Occipital lobe (tissue), 2 donors: ENCODE measurements around the gene KCNQ4. TPM values are rescaled to one million over a fixed set of nuclear protein-coding genes. Genes with fewer than 3 reads are reported as not detected.

ENCODE experiments used
- DNase-seq: peaks from one replicate; lab custom pipeline; 2025; lab: John Stamatoyannopoulos, UW
- total RNA-seq: library from RNA; depleted of rRNA; stranded (reverse); fragments of >200 nt; gene quantifications from one replicate; pipeline ENCODE4 v1.2.3, GENCODE V29; 2014

The KCNQ4 gene
- total RNA-seq, 1 donor from 2014 or later = 1.7 TPM

GRCh38 chr1:40838980-40839942 lies 55.7 kb downstream of the KCNQ4 start:
- DNase-seq = no peak

GRCh38 chr1:40839943-40840335 lies 56.4 kb downstream of the KCNQ4 start:
- DNase-seq = no peak

- no peak for DNase-seq
Observed at GRCh38 chr1:40840526-40841323, 57.1 kb downstream of the KCNQ4 start.

GRCh38 chr1:40841602-40842001 lies 58.0 kb downstream of the KCNQ4 start:
- no peak for DNase-seq

- DNase-seq = no peak
Observed at GRCh38 chr1:40842207-40842606, 58.6 kb downstream of the KCNQ4 start.

- no peak for DNase-seq
Observed at GRCh38 chr1:40842691-40843090, 59.1 kb downstream of the KCNQ4 start.

GRCh38 chr1:40844079-40844478 lies 60.5 kb downstream of the KCNQ4 start:
- DNase-seq = no peak

GRCh38 chr1:40844887-40845878 lies 61.6 kb downstream of the KCNQ4 start:
- no peak for DNase-seq

- no peak for DNase-seq
Observed at GRCh38 chr1:40845895-40846294, 62.3 kb downstream of the KCNQ4 start.

GRCh38 chr1:40847023-40847745 lies 63.6 kb downstream of the KCNQ4 start:
- no peak for DNase-seq

GRCh38 chr1:40848530-40849189 lies 65.1 kb downstream of the KCNQ4 start:
- DNase-seq = peak; percentile 24

GRCh38 chr1:40849801-40850592 lies 66.4 kb downstream of the KCNQ4 start:
- DNase-seq = peak; percentile 34

- DNase-seq = no peak
Observed at GRCh38 chr1:40851643-40852042, 68.1 kb downstream of the KCNQ4 start.

GRCh38 chr1:40853113-40853884 lies 69.7 kb downstream of the KCNQ4 start:
- DNase-seq = no peak

GRCh38 chr1:40853885-40854170 lies 70.2 kb downstream of the KCNQ4 start:
- DNase-seq = no peak

- no peak for DNase-seq
Observed at GRCh38 chr1:40855513-40855912, 71.9 kb downstream of the KCNQ4 start.

- no peak for DNase-seq
Observed at GRCh38 chr1:40856116-40856515, 72.5 kb downstream of the KCNQ4 start.

GRCh38 chr1:40856656-40857302 lies 73.2 kb downstream of the KCNQ4 start:
- DNase-seq = no peak
